NCI-H146 treated with DMSO at 0.1 percent for 48 hours (cell line): Measurements from ENCODE around the gene OR10J4.
"Not testable (repeated sequence)": the region's sequence is repeated elsewhere in the genome, so short reads cannot be mapped to it uniquely, and the experiment has no call there.

Source experiments
- DNase-seq: peaks from one replicate; lab custom pipeline; 2025; ENCODE audit not compliant: unreplicated experiment; lab: John Stamatoyannopoulos, UW

OR10J4 gene

DNA sequence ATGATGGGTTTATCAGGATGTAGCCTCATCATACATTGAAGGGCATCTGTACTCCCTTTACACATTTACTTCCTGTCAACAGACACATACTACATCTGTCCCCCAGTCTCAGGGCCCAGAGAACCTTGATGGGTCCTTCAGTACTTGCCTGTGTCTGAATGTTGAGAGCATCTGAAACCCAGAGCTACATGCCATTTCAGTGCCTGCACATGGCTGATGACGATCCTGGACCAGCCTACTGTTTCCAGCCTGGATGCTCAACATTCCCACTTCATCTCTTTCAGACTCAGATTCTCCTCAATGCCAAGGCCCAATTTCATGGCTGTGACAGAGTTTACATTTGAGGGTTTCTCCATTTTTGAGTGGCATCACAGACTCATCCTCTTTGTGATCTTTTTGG is at the start of gene OR10J4:
Gene OR10J4, plus strand, starts transcription at position 301 of the 400 bp plus-strand sequence.
- DNase-seq, result no peak

DNA sequence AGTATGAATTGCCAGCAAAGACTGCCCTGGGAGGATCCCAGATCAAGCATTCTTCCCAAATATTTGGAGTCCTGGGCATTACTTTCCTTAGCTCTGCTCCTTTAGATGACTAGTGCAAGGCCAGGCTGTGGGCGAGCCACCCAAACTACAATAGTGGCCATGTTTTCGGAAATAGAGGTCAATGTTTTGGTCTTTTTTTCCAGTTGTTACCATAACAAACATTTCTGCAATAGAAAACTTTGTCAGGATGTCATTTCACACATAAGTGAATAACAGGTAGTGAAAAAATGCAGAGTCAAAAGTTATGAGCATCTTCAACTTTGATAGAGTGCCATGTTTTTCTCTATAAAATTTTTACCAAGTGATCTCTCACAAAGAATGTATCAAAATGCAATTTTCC is 25.2 kb upstream of the OR10J4 start:
- DNase-seq, result no peak

DNA sequence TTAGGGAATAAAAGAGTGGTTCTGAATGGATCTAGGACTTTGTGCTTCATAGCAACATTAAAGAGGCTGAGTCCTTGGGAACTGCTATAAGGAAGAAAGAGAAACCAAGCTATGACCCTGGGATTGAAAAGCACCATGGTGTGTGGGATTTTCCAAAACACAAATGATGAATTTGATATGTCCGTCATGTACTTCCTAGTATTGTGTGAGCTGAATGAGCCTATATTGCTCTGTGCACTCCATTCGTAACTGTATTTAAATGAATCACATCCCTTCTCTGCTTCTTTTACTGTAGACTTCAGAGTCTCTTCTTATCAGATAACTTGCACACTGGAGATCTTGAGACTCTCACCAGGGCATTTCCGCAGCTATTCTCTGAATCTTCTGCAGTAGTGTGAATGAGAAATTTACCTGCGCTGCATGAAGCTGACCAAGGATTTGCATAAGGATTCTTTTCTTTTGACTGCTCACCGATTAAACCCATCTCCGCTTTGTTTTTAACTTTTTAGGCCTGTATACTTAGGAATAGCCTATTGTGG is 23.1 kb upstream of the OR10J4 start:
- DNase-seq, result no peak

DNA sequence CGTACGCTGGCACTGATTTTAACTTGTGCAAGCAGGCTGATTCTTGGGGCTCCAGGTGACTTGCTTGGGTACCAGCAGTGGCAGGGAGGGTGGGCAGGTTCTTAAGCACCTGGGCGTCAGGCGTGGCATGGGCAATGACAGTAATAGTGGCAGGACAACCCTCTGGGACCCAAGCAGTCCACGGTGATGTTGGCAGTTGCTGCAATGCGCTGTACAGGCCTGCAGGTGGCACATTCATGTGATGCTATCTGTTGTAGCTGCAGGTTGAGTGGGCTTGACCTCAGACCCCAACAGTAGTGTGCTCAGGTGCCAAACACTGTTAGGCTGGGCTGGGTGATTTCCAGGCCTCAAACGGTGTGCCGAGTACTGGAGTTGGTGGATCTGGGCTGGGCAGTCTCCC is 10.2 kb upstream of the OR10J4 start:
- DNase-seq, result no peak

DNA sequence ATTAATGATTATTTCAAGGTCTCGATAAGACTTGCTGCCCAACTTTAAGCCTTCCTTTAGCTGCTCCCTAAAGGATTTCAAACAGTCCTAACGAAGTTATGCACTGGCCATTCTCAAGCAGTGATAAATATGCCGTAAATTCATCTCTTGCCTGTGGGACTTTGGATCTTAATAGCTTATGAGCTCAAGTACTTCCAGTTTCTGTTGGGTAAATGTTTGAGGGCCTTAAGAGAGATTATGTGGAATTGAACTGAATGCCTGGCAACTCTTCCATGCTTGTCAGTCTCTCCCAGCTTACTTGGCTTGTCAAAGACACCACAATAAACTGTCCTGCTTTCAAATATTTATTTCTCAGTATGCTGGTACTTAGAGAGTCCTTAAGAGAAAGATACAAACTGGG is 3.5 kb upstream of the OR10J4 start:
- DNase-seq, result no peak

DNA sequence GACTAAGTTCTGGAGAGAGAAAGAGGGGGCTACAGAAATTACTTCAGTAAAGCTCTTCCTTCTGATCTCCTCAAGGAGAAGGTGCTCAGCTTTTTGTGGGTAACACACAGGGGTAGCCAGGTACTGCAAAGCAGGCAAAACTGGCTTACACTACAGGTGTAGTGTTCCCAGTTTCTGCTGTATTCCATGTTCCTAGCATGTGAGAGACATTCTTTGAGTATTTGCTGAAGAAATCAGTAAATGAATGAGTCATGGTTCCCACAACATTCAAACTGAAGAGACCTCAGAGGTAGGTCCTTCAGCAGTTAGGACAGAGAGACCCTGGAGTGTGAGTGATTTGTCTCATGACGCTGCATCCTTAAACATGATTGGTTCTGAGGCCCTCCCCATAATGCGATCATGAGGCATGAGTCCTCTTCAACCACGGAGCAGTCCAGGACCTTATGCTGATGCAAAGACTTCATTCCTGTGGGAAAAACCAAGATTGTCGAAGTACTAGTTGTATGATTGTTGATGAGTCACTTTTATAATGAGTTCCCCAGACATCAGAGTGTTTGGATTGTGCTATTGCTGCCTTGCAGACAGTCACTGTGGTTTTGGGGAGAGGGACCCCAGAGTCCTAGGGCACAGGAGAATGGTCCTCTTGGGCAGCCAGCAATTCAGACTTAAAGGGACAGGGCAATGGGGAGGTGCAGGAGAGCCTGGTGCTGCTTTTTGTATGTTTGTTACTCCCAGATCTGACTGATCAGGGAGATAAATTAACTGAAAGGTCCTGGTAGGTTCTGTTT is 2.7 kb upstream of the OR10J4 start:
- no peak for DNase-seq

DNA sequence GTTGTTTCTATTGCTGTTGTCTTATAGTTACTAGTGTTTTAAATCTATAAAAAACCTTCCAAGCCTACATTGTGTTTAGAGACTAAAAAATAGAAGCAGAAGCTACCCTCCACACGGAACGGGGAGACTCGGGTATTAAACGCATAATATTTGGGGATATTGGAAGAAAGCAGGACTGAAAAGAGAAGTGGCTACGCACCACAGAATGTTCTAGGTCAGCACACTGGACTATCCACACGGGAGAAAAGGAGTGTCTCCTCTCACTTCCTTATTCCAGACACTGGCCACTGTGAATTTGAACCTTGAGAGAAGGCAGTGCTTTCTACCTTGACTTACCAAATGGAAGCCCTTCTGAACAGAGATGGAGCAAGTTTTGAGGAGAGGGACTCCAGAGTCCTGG is 1.0 kb upstream of the OR10J4 start:
- DNase-seq, result no peak

DNA sequence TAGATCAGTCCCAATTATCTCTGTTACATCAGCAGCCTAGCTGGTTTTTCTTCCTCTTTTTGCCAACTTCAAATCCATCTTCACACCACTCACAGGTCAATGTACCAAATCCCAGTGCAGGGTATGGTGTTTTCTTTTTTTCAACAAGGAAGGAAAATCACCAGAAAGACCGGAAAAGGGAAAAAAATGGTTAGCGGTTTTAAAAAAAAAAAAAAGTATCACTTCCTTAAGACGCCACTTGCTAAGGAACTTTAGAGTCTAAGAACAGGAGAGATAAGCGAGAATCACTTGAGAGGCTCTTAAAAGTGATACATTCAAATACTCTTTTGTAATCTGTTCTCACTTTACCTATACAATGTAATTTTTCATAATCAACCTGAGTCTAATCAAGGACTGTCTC is 4.5 kb downstream of the OR10J4 start:
- no peak for DNase-seq

DNA sequence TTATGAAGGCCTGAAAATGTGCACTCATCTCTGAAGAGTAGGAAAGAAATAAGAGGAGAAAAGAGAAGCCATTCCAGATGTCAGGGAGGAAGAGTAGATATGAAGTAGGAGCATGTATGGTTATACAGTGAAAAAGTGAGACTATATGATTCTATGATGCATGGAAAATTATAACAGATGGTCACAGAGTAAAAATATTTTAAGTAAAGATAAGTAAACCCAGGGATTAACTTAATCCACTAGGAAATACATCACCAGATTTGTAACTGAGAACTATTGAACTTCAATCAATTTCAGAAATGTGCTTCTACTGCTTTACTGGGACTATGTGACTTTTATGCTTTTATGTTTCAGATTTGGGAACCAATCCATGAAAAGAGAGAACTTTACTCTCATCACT is 7.4 kb downstream of the OR10J4 start, which contains the start of gene OR10J1:
Gene OR10J1, plus strand, starts transcription at position 301 of the 400 bp plus-strand sequence. Its CDS starts 70 bp downstream, at position 371.
- no peak for DNase-seq

DNA sequence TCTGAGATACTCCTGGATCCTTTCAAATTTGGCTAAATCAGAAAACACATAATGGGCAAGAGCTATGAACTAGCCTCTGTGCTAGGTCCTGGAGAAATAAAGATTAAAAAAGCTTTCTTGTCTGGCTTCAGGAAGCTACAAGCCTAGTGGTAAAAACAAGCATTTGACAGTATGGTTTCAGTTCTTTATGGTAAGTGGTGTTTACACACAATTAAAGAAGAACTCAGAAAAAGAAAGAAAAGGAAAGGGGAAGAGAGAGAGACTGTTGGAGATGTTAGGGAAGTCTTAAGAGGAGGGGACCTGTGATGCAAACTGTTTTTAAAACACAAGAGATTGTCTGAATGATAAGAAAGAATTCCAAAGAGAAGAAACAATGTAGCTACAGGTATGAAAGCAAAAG is 9.4 kb downstream of the OR10J4 start:
- no peak for DNase-seq

DNA sequence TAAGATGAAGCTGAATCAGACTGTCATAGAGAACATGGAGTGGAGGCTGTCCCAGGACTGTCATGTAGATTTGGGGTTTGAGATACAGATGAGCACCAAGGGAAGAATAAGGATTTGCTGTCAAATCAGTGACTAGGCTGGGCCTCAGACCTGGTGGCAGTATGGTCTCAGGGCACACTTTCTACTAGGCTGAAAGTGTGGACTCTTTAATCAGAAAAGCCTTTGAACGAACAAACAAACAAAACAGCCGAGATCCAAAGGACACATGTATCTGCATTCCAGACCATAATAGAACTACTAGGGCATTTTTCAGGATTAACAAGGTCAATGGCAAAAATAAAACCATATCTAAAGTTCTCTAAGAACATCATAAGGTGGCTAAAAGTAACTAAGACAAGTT is 10.4 kb downstream of the OR10J4 start:
- DNase-seq, result no peak

DNA sequence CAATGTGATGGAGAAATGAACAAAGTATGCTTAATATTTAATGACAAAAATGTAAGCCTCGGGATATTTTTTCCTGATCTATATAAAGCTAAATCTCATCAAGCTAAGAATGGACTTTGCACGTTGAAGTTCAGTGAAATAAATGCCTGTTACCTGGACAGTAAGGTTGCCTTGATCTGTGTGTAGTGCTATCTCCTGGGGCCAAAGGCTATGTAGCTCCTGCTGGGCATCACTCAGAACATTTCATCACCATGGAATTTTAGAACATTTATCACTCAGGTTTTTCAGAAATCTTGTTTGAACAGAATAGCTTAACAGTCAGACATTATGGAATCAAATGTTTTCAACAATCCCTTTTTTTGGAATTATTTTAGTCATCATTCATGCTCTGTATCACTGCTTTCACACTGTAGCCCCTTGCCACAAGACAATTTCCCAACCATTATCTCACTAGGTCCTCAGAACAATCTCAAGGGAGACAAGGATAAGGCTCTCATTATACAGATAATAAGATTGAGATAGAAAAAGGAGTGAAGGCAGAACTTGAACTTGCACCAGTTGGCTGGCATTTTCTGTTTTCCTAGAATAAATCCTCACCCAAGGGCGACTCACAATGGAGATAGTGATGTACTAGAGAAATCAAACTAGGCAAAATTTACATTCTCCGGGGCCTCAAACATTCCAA is 11.2 kb downstream of the OR10J4 start:
- DNase-seq, result no peak

DNA sequence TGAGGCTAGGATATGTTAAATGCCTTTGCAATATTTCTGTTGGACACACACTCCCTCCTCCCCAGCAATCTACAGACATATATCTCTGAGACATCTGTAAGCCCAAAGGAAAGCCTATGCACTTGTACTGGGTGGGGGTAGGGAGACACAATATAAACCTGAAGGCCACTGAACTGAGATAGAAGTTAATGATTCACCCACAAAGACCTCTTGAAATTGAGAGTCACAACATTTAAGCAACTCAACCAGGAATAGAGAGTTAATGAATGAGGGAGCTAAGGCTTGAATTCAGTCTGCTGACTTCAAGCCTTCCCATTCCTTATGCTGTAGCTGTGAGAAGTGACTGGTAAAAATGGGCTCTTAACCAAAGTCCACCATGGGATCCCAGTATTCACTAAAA is 12.5 kb downstream of the OR10J4 start:
- DNase-seq, result no peak

DNA sequence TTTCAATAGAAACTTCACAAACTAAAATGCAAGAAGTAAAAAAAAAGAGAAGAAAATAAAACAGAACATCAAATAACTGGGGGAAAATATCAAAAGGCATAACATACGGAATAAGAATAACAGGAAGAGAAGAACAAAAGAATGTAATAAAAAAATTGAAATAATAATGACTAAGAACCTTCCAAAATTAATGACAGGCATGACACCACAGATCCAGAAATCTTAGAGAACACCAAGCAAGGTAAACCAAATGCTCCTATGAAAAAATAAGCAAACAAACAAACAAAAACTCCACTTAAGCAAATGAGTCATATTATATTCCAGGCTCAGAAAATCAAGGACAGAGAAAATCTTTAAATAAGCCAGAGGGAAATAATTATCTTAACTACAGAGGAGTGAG is 16.2 kb downstream of the OR10J4 start:
- DNase-seq, result no peak

DNA sequence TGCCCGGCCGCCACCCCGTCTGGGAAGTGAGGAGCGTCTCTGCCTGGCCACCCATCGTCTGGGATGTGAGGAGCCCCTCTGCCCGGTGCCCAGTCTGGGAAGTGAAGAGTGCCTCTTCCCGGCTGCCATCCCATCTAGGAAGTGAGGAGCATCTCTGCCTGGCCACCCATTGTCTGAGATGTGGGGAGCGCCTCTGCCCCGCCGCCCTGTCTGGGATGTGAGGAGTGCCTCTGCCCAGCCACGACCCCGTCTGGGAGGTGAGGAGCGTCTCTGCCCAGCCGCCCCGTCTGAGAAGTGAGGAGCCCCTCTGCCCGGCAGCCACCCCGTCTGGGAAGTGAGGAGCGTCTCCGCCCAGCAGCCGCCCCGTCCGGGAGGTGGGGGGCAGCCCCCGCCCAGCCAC is 17.6 kb downstream of the OR10J4 start:
- DNase-seq, result not testable (repeated sequence)

DNA sequence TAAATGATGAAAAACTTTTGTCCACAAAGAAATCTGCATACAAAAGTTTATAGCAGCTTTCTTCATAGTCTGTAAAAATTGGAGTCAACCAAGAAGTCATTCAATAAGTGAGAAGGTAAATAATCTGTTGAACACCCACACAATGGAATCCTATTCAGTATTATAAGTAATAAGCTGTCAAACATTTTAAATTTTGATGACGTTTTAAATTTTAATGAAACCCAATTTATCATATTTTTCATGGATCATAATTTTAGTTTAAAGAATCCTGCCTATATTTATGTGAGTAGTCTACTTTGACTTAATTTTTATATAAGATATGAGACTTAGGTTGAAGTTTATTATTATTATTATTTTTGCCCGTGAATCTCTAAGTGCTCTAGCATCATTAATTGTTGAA is 27.5 kb downstream of the OR10J4 start:
- DNase-seq, result no peak

DNA sequence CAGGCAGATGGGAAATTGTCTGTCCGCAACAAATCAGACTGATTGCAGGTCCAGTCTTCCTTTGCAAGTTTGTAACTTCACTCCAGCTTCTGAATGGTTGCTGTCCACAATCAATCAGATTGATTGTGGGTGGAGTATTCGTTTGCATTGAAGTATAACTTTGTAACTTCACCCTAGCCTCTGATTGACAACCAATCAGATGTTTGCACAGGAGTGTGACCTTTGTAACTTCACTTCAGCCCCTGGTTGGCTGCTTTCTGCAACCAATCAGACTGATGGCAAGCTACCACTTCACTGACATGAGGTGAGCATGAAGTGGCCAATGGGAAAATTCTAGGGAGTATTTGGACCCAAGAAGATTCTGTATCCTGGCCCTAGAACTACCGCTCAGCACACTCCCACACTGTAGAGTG is 33.2 kb downstream of the OR10J4 start:
- DNase-seq, result no peak

DNA sequence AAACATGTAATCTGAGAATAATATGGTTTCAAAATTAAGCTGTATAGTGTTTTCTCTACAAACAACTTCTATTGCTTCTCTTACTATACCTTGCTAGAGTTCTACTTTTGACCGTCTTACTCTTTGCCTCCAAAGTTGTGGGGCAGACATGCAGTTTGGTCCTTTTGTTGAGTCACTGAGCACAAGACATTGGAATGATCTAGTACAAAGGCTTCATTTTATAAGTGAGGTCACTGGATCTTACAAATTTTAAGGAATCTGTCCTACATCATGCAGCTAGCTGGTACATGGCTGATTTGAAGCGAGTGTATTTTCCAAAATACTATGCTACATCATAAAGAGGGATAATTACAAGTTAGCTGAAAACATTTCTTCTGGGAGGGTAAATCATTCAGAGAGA is 36.3 kb downstream of the OR10J4 start:
- no peak for DNase-seq

DNA sequence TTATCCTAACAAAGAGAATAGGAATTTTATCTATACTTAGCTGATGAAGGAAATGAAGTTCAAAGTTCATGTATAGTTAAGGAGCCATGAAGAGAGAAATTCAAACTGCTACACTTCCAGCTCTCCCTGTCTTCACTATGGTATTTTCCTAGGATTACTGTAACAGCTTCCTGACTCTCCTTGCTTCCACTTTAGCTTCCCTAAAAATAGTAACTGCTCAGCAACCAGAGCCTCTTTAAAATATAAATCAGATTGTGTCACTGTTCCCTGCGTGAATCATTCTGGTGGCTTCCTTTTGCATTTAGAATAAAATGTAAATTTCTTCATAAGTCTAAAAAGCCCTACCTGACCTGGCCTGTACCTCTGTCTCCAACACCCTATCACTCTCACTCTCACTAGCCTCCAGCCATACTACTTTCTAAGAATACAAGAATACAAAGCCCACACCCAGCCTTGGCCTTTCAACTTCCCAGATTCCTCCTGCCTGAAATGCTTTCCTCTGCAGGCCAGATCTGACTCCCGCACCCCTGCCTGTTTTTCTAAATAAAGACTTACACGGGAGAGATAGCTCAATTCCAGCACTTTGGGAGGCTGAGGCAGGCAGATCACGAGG is 38.0 kb downstream of the OR10J4 start:
- DNase-seq, result no peak

DNA sequence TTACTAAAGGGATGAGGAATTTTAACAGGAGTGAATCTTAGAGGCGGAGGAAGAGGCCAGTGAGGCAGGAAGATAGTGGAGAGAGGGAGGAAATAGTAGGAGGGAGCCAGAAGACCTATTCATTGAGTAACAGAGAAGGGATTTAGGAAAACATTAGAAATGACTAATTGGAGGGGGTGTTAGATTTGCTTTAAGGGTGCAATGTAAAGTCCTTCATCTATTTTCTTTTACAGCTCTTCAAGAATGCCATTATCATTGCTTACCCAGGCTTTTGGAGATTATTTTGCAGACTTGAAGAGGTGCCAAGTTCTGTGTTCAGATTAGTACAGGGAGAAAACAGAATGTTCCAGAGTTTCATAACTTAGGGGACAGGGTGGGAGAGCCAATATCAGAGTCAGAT is 41.3 kb downstream of the OR10J4 start:
- DNase-seq, result no peak

DNA sequence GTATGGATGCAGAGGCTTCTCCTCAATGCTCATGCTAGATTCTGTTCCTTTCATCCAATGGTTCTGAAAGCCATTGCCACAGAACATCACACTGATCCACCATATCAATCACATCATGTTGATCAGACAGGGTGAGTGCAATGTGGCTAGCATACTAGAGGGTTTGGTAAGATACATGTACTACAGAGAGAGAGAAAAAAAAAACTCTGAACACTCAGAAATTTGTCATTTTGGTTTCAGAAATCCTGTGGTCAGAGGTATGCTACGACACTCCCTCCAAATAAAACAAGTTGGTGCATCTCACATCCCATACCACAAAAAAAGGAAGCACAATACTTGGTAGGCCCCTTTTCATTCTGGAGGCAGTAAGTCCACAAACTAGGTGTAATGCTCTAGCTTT is 42.9 kb downstream of the OR10J4 start:
- DNase-seq, result no peak
